ENCODE data around the gene NTN4.

Gene NTN4

DNA sequence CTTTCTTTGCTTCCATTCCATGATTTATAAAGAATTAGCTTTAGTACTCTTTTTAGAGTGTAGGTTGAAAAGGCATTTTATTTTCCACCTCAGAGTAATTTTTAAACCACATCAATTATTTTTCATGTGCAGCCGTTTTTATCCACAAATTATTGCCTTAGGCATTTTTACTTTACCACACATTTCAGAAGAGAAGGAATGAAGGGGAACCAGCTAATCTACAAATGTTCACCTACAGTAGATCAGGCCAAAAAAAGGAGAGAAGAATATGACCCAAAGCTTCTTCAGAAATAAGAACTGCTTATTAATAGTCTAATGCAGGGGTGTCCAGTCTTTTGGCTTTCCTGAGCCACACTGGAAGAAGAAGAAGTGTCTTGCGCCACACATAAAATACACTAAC is 19.8 kb upstream of the NTN4 start:
- Histone ChIP-seq H3K4me1 (no peaks in the 10 kb centered on the region), H3K36me3 (no peaks in the 10 kb centered on the region), H3K27me3 (peaks cover 11% of the 10 kb centered on the region; the same call in 1 of the 2 replicates), H3K9me3 (no peaks in the 10 kb centered on the region), H3K4me3 (ENCODE audit: low read depth, low read length) (no peak overlapping the region)
- DNase-seq: no peak
- TF ChIP-seq, protein P1, sequence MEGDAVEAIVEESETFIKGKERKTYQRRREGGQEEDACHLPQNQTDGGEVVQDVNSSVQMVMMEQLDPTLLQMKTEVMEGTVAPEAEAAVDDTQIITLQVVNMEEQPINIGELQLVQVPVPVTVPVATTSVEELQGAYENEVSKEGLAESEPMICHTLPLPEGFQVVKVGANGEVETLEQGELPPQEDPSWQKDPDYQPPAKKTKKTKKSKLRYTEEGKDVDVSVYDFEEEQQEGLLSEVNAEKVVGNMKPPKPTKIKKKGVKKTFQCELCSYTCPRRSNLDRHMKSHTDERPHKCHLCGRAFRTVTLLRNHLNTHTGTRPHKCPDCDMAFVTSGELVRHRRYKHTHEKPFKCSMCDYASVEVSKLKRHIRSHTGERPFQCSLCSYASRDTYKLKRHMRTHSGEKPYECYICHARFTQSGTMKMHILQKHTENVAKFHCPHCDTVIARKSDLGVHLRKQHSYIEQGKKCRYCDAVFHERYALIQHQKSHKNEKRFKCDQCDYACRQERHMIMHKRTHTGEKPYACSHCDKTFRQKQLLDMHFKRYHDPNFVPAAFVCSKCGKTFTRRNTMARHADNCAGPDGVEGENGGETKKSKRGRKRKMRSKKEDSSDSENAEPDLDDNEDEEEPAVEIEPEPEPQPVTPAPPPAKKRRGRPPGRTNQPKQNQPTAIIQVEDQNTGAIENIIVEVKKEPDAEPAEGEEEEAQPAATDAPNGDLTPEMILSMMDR (IDR thresholded peaks at IDR 0.05; ENCODE audit: low read depth, low read length): no peak

DNA sequence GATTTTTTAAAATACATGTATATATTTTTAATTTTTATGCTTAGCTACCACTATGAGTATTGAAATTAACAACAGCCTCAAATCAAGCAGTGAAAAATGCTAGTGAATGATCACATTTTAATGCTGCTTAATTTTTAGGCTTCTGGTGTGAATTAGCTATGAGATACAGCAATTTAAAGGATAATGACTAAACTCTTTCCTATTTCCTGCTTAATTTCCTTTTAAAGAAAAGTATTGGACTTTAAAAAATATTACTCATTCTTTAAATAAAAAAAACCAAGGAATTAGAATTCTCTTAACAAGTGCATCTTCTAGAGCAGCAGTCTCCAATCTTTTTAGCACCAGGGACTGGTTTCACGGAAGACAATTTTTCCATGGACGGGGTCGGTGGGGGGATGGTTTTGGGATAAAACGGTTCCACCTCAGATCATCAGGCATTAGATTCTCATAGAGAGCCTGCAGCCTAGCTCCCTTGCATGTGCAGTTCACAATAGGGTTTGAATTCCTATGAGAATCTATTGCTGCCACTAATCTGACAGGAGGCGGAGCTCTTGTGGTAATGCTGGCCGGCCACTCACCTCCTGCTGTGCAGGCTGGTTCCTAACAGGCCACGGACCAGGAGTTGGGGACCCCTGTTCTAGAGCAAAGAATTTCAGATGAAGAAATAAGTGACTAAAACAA is 18.6 kb upstream of the NTN4 start:
- DNase-seq: no peak
- no peak overlapping the region for H3K4me3 ChIP-seq (ENCODE audit: low read depth, low read length)
- H3K27me3 ChIP-seq: peaks cover 20% of the 10 kb centered on the region
- H3K36me3 ChIP-seq: no peaks in the 10 kb centered on the region
- no peaks in the 10 kb centered on the region for H3K4me1 ChIP-seq
- H3K9me3 ChIP-seq: no peaks in the 10 kb centered on the region
- TF ChIP-seq, protein P1 (IDR thresholded peaks at IDR 0.05; ENCODE audit: low read depth, low read length): no peak

DNA sequence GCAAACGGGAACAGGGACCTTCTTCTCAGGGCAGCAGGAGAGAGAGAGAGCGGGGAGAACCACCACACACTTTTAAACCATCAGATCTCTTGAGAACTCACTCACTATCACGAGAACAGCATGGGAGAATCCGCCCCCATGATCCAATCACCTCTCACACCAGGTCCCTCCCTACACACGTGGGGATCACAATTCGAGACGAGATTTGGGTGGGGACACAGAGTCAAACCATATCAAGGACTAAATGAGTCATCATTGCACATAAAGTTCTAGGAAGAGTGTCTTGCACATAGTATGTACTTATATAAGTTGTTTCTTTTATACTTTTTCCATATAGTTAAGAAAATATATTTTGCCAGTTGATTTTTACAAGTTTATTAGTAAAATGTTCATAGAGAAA is 17.6 kb upstream of the NTN4 start:
- Histone ChIP-seq H3K4me3 (ENCODE audit: low read depth, low read length) (no peak overlapping the region), H3K36me3 (no peaks in the 10 kb centered on the region), H3K27me3 (peaks cover 26% of the 10 kb centered on the region), H3K4me1 (no peaks in the 10 kb centered on the region), H3K9me3 (no peaks in the 10 kb centered on the region)
- TF ChIP-seq, protein P1 (IDR thresholded peaks at IDR 0.05; ENCODE audit: low read depth, low read length): no peak
- no peak for DNase-seq

DNA sequence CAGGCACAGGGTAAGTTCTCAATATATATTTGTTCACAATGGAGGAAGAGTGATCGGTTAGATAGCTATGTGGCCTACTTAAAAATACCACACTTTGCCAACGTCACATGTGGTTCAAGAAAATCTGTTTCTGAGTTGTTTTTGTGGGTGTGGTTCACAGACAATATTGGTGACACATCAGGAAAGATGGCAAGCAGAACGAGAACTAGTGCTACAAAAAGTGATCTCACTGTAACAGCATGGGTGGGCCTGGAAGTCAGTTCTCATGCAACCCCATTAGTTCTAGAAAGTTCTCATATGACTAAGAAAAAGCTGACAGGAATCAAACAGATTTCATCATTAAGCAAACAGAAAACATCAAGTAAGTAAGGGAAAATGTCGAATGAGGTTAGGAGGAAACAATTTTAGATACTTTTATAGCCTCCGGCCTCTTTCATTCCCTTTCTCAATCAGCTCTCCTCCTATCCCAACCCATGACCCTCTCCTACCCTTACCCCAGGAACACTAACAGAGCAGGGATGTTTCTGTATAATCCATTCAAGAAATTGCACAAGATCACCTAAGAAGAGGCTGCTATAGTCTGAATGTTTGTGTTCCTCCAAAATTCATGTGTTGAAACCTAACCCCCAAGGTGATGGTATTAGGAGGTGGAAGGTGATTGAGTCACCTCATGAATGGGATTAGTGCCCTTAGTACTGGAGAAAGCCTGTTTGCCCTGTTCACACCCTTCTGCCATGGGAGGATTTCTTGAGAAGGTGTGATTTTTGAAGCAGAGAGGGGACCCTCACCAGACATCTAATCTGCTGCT is 15.5 kb upstream of the NTN4 start:
- no peaks in the 10 kb centered on the region for H3K9me3 ChIP-seq
- H3K4me3 ChIP-seq (ENCODE audit: low read depth, low read length): no peak overlapping the region
- H3K36me3 ChIP-seq: no peaks in the 10 kb centered on the region
- H3K27me3 ChIP-seq: peaks cover 41% of the 10 kb centered on the region
- TF ChIP-seq, protein P1 (IDR thresholded peaks at IDR 0.05; ENCODE audit: low read depth, low read length): no peak
- H3K4me1 ChIP-seq: no peaks in the 10 kb centered on the region
- DNase-seq: no peak

DNA sequence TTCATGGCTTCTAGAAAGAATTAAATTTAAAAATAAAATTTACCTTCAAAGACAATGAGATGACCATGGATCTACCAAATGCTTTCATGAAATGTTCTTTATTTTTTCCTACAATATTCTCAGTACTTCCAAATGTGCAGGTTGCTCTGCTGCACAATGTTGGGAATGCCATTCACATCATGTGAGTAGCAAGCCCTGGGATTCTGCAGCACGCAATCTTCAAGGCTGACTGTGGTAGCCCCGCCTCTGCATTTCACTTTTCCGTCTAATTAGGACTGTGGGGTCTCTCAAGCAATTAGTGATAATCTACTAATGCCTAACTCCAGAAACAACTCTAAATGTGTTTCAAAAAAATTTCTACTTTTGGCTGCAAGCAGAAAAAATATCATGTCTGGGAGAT is 13.7 kb upstream of the NTN4 start:
- TF ChIP-seq, protein P1 (IDR thresholded peaks at IDR 0.05; ENCODE audit: low read depth, low read length): no peak
- no peak for DNase-seq
- Histone ChIP-seq H3K4me3 (ENCODE audit: low read depth, low read length) (no peak overlapping the region), H3K36me3 (no peaks in the 10 kb centered on the region), H3K9me3 (no peaks in the 10 kb centered on the region), H3K27me3 (peaks cover 48% of the 10 kb centered on the region), H3K4me1 (no peaks in the 10 kb centered on the region)

DNA sequence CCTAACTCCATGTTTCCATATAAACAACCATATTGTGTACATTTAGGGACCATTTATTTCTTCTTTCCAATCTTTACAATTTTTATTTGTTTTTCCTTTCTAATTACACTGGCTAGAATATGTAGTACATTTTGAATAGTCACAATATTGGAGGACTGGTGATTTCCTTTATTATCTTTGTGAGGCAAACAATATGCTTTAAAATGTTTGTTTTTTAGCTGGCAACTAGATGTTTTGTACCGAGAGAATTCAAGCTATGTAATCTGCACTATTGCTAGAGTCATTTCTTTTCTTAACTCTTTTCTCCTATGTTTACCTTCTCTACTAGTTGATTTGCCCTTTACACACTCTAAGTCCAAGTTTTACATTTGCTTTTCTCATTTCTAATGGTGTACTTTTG is 13.3 kb upstream of the NTN4 start:
- Histone ChIP-seq H3K9me3 (no peaks in the 10 kb centered on the region), H3K27me3 (peaks cover 52% of the 10 kb centered on the region), H3K4me1 (no peaks in the 10 kb centered on the region), H3K4me3 (ENCODE audit: low read depth, low read length) (no peak overlapping the region), H3K36me3 (no peaks in the 10 kb centered on the region)
- no peak for DNase-seq
- TF ChIP-seq, protein P1 (IDR thresholded peaks at IDR 0.05; ENCODE audit: low read depth, low read length): no peak

Data from BE2C (cell line).